DND-41 (cell line): ENCODE data around the gene SHANK3.

Experiments used
- ATAC-seq: fragments of 200-7000 bp; cut with Tn5 transposase; 3 replicates; pipeline ENCODE4 v1.9.1; 2021; ENCODE audit warnings: low read depth; ENCODE audit not compliant: insufficient read depth
- DNase-seq: peaks from one replicate; pipeline ENCODE4 v3.0.0-alpha.2; 2020
- H2AFZ ChIP-seq: 2 replicates; pipeline ENCODE4 v1.6.0; 2012; ENCODE audit warnings: low read depth, low read length
- H3K27ac ChIP-seq: 2 replicates; pipeline ENCODE4 v1.5.1; 2012; ENCODE audit warnings: low read length, inconsistent platforms
- H3K27me3 ChIP-seq: fragments of 200-600 bp; sonication (generic); 2 replicates; pipeline ENCODE4 v1.6.0; 2012; ENCODE audit warnings: low read length, mild to moderate bottlenecking, inconsistent platforms; ENCODE audit not compliant: insufficient read depth, poor library complexity
- H3K36me3 ChIP-seq: 2 replicates; pipeline ENCODE4 v1.5.1; 2012; ENCODE audit warnings: low read length, inconsistent platforms; ENCODE audit not compliant: insufficient read depth
- H3K4me1 ChIP-seq: 2 replicates; pipeline ENCODE4 v1.5.1; 2012; ENCODE audit warnings: mild to moderate bottlenecking, low read length; ENCODE audit not compliant: insufficient read depth
- H3K4me2 ChIP-seq: 2 replicates; pipeline ENCODE4 v1.6.0; 2012; ENCODE audit warnings: mild to moderate bottlenecking, moderate library complexity, low read length, inconsistent platforms; ENCODE audit not compliant: insufficient read depth
- H3K4me3 ChIP-seq, 2 experiments: fragments of 200-600 bp in 1 of 2; shearing (Covaris generic) in 1 of 2; 2 replicates each; pipeline ENCODE4 v1.5.1; 2012 to 2016; ENCODE audit warnings: inconsistent platforms in 2 of 2, low read length in 2 of 2, mild to moderate bottlenecking in 2 of 2, low read depth in 1 of 2, moderate library complexity in 1 of 2
- H3K79me2 ChIP-seq: 2 replicates; pipeline ENCODE4 v1.6.0; 2012; ENCODE audit warnings: low read length, inconsistent platforms; ENCODE audit not compliant: insufficient read depth
- H3K9ac ChIP-seq: 2 replicates; pipeline ENCODE4 v1.6.0; 2012; ENCODE audit warnings: low read depth, mild to moderate bottlenecking, inconsistent platforms, low read length, moderate library complexity
- H3K9me3 ChIP-seq: 2 replicates; pipeline ENCODE4 v1.5.1; 2012; ENCODE audit warnings: low read length, moderate library complexity, mild to moderate bottlenecking, inconsistent platforms; ENCODE audit not compliant: insufficient read depth, severe bottlenecking
- H4K20me1 ChIP-seq: 2 replicates; pipeline ENCODE4 v1.6.0; 2012; ENCODE audit warnings: low read length; ENCODE audit not compliant: insufficient read depth
- EZH2 ChIP-seq: IDR thresholded peaks from 3 replicates; pipeline ENCODE4 v1.6.1; 2012; ENCODE audit warnings: borderline replicate concordance, low read depth, mild to moderate bottlenecking, moderate library complexity, low read length, inconsistent platforms; ENCODE audit not compliant: severe bottlenecking
- TF ChIP-seq, protein P1 (sequence below): IDR thresholded peaks from 2 replicates; pipeline ENCODE4 v1.5.1; 2012; ENCODE audit warnings: borderline replicate concordance, low read length, moderate library complexity, mild to moderate bottlenecking; ENCODE audit not compliant: poor library complexity, severe bottlenecking; ENCODE audit errors: extremely low read depth

SHANK3 gene

GRCh38 chr22:50672471-50673230 is at the start of gene SHANK3:
Gene SHANK3, plus strand, starts transcription at chr22:50672823.
- Histone ChIP-seq H2AFZ (no peak within 1 kb of the TSS), H3K9me3 (no peaks in the 10 kb centered on the region), H3K4me1 (no peaks in the 10 kb centered on the region), H3K27ac (no peak within 1 kb of the TSS), H4K20me1 (0 out of 2 replicates have a peak, but pooled peaks cover 4% of the 10 kb centered on the region), H3K9ac (no peak within 1 kb of the TSS), H3K4me2 (no peak within 1 kb of the TSS), H3K36me3 (no peaks in the 10 kb centered on the region), H3K27me3 (peaks cover 38% of the 10 kb centered on the region), H3K79me2 (no peaks in the 10 kb centered on the region), H3K4me3 (no peak within 1 kb of the TSS)
- no peak for DNase-seq
- no peak for ATAC-seq
- TF ChIP-seq EZH2: no peak
- TF ChIP-seq, protein P1, sequence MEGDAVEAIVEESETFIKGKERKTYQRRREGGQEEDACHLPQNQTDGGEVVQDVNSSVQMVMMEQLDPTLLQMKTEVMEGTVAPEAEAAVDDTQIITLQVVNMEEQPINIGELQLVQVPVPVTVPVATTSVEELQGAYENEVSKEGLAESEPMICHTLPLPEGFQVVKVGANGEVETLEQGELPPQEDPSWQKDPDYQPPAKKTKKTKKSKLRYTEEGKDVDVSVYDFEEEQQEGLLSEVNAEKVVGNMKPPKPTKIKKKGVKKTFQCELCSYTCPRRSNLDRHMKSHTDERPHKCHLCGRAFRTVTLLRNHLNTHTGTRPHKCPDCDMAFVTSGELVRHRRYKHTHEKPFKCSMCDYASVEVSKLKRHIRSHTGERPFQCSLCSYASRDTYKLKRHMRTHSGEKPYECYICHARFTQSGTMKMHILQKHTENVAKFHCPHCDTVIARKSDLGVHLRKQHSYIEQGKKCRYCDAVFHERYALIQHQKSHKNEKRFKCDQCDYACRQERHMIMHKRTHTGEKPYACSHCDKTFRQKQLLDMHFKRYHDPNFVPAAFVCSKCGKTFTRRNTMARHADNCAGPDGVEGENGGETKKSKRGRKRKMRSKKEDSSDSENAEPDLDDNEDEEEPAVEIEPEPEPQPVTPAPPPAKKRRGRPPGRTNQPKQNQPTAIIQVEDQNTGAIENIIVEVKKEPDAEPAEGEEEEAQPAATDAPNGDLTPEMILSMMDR: no peak

- H3K9ac ChIP-seq: no peak overlapping the region
- no peak for ATAC-seq
- H3K79me2 ChIP-seq: peaks cover 22% of the 10 kb centered on the region
- no peaks in the 10 kb centered on the region for H3K9me3 ChIP-seq
- H4K20me1 ChIP-seq: no peaks in the 10 kb centered on the region
- peaks cover 20% of the 10 kb centered on the region for H3K36me3 ChIP-seq
- DNase-seq: no peak
- no peak overlapping the region for H3K4me2 ChIP-seq
- H3K27me3 ChIP-seq: no peaks in the 10 kb centered on the region
- H3K4me1 ChIP-seq: peaks cover 59% of the 10 kb centered on the region
- H3K4me3 ChIP-seq: no peak overlapping the region
- no peak overlapping the region for H2AFZ ChIP-seq
- H3K27ac ChIP-seq: no peak overlapping the region
- TF ChIP-seq EZH2: no peak
- TF ChIP-seq, protein P1: no peak
These were observed 48.1 kb upstream of the SHANK3 start for GRCh38 chr22:50624347-50625130.

DNA sequence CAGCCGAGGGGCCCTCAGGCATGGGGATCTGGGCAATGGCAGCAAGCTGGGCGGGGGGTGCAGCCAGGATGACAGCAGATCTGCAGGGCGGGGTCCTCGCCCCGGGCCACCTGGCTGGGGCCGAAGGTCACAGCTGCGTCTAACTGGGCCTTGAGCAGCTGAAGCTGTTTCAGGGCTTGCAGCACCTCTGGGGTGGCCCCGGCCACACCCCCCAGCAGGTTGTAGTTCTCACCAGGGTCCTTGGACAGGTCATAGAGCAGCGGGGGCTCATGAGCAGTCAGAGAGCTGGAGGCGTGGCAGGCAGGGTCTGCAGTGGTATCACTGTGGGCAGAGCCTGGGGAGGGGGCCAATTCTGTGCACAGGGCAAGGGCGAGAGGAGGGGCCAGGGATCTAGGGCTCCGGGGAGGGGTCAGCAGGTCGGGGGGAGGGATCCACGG is 47.5 kb upstream of the SHANK3 start:
- H3K27me3 ChIP-seq: no peaks in the 10 kb centered on the region
- DNase-seq (no peak), ATAC-seq (no peak)
- peaks cover 20% of the 10 kb centered on the region for H3K36me3 ChIP-seq
- H3K79me2 ChIP-seq: peaks cover 22% of the 10 kb centered on the region
- H4K20me1 ChIP-seq: no peaks in the 10 kb centered on the region
- no peak overlapping the region for H3K9ac ChIP-seq
- no peaks in the 10 kb centered on the region for H3K9me3 ChIP-seq
- peaks cover 53% of the 10 kb centered on the region for H3K4me1 ChIP-seq
- no peak overlapping the region for H3K4me2 ChIP-seq
- no peak overlapping the region for H3K27ac ChIP-seq
- no peak overlapping the region for H3K4me3 ChIP-seq
- H2AFZ ChIP-seq: no peak overlapping the region
- no peak for TF ChIP-seq EZH2
- TF ChIP-seq, protein P1: no peak
